Nephron progenitor cell (in vitro differentiated cells): ENCODE measurements around the gene MSLN.

Experiments used
- DNase-seq: peaks from one replicate; pipeline ENCODE4 v3.0.0; 2021
- H3K27ac Mint-ChIP-seq: 2 replicates; pipeline ENCODE4 v1.8.0; 2021; ENCODE audit warnings: mild to moderate bottlenecking, moderate library complexity, mixed read lengths
- H3K27me3 Mint-ChIP-seq: 2 replicates; pipeline ENCODE4 v1.8.0; 2021; ENCODE audit warnings: mild to moderate bottlenecking, low read depth, mixed read lengths; ENCODE audit not compliant: poor library complexity
- H3K36me3 Mint-ChIP-seq: 2 replicates; pipeline ENCODE4 v1.8.0; 2021; ENCODE audit warnings: low read depth, mixed read lengths
- H3K4me1 Mint-ChIP-seq: 2 replicates; pipeline ENCODE4 v1.8.0; 2021; ENCODE audit warnings: mixed read lengths
- H3K4me3 Mint-ChIP-seq: 2 replicates; pipeline ENCODE4 v1.8.0; 2021; ENCODE audit warnings: mild to moderate bottlenecking, moderate library complexity, mixed read lengths
- H3K9me3 Mint-ChIP-seq: 2 replicates; pipeline ENCODE4 v1.8.0; 2021; ENCODE audit warnings: mild to moderate bottlenecking, moderate library complexity, mixed read lengths
- TF ChIP-seq, protein P1 (sequence below): fragments of 200-600 bp; sonication (generic); IDR thresholded peaks from 2 replicates; pipeline ENCODE4 v1.5.0; 2021; ENCODE audit warnings: antibody characterized with exemption

MSLN gene

DNA sequence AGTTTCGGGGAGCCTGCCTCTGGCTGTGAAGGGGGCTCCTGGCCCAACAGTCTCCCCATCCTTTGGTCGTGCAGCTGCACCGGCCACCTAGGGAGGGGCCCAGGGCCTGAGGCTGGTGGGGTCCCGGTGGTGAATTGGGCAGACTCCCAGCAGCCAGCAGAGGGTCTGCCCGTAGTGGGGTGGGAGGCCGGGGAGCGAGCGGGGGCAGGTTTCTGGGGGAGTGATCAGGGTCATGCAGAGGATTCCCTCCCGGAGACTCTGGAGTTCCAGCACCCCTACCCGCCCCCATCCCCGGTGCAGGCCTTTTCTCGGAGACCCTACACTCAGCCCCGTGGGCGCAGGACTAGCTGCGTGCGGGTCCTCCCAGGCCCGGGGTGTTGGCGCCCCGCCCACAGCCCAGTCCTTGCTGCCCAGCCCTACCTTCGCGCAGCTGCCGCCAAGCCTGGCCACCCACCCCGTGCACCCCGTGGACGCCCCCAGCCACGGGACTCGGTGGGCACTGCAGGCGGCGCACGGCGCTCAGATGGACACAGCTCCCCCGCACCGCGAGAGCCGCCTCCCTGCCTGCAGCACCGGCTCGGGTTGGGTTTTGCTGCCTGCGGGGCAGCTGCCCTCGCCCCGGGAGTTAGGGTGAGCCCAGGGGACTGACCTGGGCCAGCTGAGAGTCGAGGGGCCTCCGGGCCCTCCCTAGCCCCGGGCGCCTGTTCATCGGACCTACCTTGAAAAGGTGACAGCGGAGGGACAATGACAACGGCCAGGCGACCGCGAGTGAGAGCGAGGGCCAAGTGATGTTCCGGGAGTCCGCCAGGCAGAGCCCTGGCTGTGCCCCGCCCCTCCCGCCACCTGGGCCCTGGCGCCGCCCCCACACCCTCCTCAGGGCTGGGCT is 39.7 kb downstream of the MSLN start, which contains the start of gene GNG13:
Gene GNG13 (minus strand): TSS at position 787 of the 886 bp plus-strand sequence. CDS start 1,657 bp downstream, outside the sequence.
- H3K36me3 Mint-ChIP-seq = peaks cover 8% of the 10 kb centered on the region
- TF ChIP-seq, protein P1, sequence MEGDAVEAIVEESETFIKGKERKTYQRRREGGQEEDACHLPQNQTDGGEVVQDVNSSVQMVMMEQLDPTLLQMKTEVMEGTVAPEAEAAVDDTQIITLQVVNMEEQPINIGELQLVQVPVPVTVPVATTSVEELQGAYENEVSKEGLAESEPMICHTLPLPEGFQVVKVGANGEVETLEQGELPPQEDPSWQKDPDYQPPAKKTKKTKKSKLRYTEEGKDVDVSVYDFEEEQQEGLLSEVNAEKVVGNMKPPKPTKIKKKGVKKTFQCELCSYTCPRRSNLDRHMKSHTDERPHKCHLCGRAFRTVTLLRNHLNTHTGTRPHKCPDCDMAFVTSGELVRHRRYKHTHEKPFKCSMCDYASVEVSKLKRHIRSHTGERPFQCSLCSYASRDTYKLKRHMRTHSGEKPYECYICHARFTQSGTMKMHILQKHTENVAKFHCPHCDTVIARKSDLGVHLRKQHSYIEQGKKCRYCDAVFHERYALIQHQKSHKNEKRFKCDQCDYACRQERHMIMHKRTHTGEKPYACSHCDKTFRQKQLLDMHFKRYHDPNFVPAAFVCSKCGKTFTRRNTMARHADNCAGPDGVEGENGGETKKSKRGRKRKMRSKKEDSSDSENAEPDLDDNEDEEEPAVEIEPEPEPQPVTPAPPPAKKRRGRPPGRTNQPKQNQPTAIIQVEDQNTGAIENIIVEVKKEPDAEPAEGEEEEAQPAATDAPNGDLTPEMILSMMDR = no peak
- peaks cover 44% of the 10 kb centered on the region for H3K27me3 Mint-ChIP-seq
- no peaks in the 10 kb centered on the region for H3K9me3 Mint-ChIP-seq
- no peak within 1 kb of the TSS for H3K4me3 Mint-ChIP-seq
- H3K27ac Mint-ChIP-seq = no peak within 1 kb of the TSS
- H3K4me1 Mint-ChIP-seq = peaks cover 17% of the 10 kb centered on the region
- DNase-seq = peak; percentile 70

DNA sequence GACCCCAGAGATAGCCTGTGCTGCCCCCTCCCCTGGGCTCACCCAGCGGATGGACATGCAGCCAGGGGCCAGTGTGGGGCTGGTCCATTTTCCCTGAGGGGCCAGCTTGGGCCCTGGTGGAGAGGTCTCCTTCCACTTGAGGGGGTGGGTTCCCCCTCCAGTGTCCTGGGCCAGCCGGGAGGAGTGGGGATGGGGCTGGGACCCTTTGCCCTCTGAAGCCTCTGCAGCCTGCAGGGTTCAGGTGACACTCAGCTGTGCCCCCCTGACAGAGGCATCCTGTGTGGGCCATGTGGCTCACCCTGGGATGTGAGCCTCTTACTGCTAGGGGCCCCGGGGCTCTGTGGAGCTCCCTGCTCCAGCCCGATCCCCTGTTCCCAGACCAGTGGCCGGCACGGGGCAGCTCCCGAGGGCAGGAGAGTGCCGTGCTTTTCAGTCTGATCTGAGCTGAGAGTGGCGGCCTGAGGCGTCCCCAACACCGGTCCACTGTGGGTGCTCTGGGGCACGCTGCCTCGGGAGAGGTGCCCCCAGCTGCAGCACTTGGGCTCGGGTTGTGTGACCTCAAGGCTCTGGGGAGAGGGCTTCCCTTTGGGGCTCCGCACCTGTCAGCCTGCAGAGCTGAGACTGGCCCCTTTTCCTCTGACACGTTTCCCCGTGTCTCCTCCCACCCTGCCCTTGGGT is 40.4 kb downstream of the MSLN start:
- Mint-ChIP-seq H3K36me3 (peaks cover 8% of the 10 kb centered on the region), H3K4me1 (peaks cover 17% of the 10 kb centered on the region), H3K4me3 (no peak overlapping the region), H3K27ac (no peak overlapping the region), H3K9me3 (no peaks in the 10 kb centered on the region), H3K27me3 (peaks cover 46% of the 10 kb centered on the region)
- TF ChIP-seq, protein P1 = no peak
- DNase-seq = no peak

DNA sequence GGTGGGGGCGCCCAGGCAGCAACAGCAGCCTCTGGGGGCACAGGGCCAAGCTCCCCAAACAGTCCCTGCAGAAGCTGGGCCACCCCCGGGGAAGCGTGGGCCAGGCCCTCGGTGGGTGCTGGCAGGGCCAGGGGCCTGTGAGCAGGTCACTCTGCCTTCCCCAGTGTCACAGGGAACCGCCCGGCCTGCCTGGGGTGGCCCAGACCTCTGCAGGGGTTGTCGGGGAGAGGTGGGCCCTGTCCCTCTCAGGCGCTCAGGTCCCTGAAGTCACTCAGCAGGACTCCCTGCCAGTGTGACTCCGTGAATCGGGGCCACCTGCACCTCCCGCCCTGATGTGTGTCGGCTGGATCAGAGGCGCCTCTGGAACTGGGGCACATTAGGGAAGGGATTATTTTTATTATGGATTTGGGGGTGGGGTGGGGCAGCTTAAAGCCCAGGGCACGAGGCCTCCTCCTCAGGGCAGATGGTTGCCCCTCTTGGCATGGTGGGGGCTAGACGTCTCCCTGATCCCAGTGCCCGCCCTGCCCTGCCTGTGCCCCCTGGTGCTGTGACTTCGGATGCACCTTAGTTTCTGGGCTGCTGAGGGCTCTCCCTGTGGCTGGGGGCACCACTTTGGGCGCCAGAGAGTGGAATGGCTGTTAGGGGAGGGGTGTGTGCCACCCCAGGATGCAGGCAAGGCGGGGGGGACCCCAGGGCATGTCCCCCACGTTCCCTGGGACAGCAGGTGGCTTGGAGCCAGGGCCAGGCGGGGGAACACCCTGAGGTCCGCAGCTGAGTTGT is 41.2 kb downstream of the MSLN start:
- Mint-ChIP-seq H3K27me3 (peaks cover 46% of the 10 kb centered on the region), H3K27ac (no peak overlapping the region), H3K36me3 (peaks cover 8% of the 10 kb centered on the region), H3K9me3 (no peaks in the 10 kb centered on the region), H3K4me3 (no peak overlapping the region), H3K4me1 (peaks cover 17% of the 10 kb centered on the region)
- no peak for DNase-seq
- TF ChIP-seq, protein P1 = no peak

DNA sequence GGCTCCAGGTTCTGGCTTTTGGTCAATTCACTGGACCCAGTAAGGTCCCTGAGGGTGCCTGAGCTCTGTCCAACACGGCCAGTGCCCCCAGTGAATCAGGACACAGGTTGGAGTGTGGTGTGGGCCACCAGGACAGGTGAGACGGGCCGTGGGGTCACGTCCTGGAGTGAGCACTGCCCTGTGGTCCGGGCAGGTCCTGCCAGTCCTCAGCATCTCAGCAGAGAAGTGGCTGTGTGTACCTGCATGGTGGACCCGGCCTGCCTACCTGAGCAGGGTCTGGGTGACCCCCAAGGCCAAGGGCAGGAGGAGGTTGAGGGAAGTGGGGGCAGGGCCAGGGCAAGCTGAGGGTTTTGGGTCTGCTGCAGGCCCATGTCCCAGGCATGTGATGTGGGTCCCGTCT is 41.9 kb downstream of the MSLN start:
- Mint-ChIP-seq H3K9me3 (no peaks in the 10 kb centered on the region), H3K4me3 (no peak overlapping the region), H3K4me1 (peaks cover 17% of the 10 kb centered on the region), H3K27me3 (peaks cover 46% of the 10 kb centered on the region), H3K36me3 (peaks cover 8% of the 10 kb centered on the region), H3K27ac (no peak overlapping the region)
- TF ChIP-seq, protein P1 = no peak
- DNase-seq = no peak

DNA sequence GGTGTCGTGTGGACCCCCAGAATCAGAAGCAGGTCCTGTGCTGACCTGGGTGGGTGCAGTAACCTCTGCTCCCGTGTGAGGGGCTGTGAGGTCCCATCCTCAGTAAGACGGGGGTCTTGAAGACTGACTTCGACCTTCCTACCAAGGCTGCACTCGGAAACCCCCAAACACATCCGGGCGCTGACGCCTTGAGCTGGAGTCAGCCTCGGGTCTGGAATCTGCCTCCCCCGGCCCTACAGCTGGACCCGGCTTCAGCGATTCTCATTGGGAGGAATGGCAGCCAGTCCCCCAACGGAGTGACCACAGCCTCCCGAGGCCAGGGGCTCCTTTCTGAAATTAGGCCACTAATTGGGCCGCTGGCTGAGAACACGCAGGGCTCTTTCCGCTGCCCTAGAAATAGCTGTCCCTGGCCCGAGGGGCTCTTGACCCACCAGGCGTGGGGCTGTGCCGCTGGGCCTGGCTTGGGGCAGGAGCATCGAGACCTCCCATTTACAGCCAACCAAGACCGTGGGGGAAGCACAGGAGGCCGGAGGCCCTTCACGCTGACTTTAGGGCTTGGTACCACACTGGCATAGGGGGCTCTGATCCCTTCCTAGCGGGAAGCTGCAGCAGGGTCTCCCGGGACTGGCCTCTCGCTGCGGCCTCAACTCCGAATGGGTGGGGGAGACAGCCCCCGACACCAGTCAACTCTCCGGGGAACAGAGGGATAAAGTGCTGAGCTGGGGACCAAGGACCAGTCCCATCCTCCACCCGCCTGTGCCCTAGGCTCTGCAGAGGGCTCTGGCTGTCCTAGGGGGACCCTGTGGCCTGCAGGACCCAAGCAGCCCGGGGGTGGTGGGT is 42.6 kb downstream of the MSLN start:
- peaks cover 8% of the 10 kb centered on the region for H3K36me3 Mint-ChIP-seq
- peaks cover 4% of the 10 kb centered on the region for H3K9me3 Mint-ChIP-seq
- H3K27me3 Mint-ChIP-seq = peaks cover 50% of the 10 kb centered on the region
- H3K4me3 Mint-ChIP-seq = no peak overlapping the region
- no peak overlapping the region for H3K27ac Mint-ChIP-seq
- DNase-seq = no peak
- H3K4me1 Mint-ChIP-seq = peaks cover 22% of the 10 kb centered on the region
- TF ChIP-seq, protein P1 = no peak
